Head of caudate nucleus (tissue), 42 donors: Measurements from ENCODE around the gene PCDHAC1.
A peak's percentile ranks its signal among the peaks of the same experiment; 100 is the strongest.

Experiments
- DNase-seq, 42 donors: peaks; one replicate each; pipeline versions ENCODE4 v3.0.0 to v3.0.0-alpha.2; 2020 to 2021; ENCODE audit warnings: mixed read lengths in 7 of 42
- intact Hi-C: fragments of 100-400 bp; cut with DNase I; formaldehyde crosslinking; loops from one replicate; pipeline ENCODE4 v1.15.0; 2022

Gene PCDHAC1

GRCh38 chr5:140966293-140967225, 40.5 kb downstream of the PCDHAC1 start, which contains the start of gene PCDHAC2:
TSS of gene PCDHAC2 (plus strand) at chr5:140966476. CDS start at chr5:140966767, 291 bp downstream.
- intact Hi-C loops = loop anchor here (2.0 kb wide), 1 partner anchor 74 kb away; no protein-coding TSS in a partner anchor
- DNase-seq = peak; percentile 28 to 88 (median 76)

DNA sequence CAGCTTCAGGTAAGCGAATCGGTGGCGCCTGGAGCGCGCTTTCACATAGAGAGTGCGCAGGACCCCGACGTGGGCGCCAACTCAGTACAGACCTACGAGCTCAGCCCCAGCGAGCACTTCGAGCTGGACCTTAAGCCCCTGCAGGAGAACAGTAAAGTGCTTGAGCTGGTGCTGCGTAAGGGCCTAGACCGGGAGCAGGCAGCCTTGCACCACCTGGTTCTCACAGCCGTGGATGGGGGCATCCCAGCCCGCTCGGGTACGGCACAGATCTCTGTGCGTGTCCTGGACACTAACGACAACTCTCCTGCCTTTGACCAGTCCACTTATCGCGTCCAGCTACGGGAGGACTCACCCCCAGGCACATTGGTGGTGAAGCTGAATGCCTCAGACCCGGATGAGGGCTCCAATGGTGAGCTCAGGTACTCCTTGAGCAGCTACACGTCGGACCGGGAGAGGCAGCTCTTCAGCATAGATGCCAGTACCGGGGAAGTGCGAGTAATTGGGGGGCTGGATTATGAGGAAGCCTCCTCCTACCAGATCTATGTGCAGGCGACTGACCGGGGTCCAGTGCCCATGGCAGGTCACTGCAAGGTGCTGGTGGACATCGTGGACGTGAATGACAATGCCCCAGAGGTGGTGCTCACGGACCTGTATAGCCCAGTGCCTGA, 41.3 kb downstream of the PCDHAC1 start:
- intact Hi-C loops = loop anchor here (2.0 kb wide), 1 partner anchor 73 kb away; no protein-coding TSS in a partner anchor
- peak in 5 of 42 donors; percentile 4 to 37 (median 12) for DNase-seq

- DNase-seq = no peak
Observed at GRCh38 chr5:140969880-140970279, 43.8 kb downstream of the PCDHAC1 start.

DNA sequence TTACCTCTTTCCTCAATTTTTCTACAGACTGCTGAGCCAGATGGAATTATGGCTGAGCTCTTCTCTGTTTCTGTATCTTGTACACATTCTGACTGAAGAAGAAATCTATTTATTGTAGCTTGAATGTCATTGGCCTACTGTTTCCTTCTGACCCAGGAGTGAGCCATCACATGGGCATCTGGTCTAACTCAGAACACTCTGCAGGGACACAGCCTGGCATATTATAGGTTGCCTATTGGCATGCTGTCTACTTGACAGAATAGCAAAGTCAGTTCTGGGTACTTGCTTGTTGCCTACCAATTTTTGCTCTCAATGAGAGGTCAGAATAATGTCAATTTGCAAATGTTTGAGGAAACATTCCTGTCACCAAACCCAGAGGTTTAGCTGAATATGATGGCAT, 47.5 kb downstream of the PCDHAC1 start:
- DNase-seq = no peak
- intact Hi-C loops = no loop called here

More at GRCh38 chr5:140969880-140970279, 43.8 kb downstream of the PCDHAC1 start:
- intact Hi-C loops = no loop called here

DNA sequence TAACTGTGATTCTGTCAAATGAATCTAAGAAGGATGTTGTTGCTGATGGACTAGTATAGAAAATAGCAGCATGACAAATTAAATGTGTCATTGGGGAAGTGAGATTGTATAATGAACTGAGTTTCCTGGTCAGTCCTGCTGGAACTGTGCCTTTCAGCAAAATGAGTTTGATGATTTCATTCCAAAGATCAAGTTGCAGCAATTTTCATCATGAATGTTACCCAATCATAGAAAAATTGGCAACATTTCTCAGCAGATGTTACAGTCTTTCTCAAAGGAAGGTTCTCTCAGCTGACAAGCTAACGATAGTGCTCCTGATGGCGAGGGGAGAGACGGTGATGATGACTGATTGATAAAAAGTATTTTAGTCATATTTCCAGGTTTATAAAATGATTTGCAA, 50.9 kb downstream of the PCDHAC1 start:
- intact Hi-C loops = no loop called here
- no peak for DNase-seq

DNA sequence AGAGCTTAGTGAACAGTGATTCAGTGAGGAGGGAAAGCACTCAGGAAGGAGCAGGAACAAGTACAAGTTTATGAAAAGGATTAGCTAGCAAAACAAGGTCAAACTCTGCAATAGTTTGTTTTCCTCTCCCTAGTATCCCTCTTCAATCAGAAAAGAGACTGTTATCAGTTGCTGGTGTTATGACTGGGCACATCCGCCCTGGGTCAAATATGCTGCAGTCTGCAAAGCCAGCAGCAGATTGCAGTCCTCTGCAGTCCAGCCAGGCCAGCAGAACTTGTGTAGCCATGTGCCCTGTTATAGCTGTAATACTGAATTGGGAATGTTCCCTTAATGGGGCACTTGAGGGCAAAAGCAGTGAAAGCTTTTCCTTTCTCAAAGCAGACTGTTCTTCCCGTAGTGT, 52.2 kb downstream of the PCDHAC1 start:
- intact Hi-C loops = no loop called here
- no peak for DNase-seq

DNA sequence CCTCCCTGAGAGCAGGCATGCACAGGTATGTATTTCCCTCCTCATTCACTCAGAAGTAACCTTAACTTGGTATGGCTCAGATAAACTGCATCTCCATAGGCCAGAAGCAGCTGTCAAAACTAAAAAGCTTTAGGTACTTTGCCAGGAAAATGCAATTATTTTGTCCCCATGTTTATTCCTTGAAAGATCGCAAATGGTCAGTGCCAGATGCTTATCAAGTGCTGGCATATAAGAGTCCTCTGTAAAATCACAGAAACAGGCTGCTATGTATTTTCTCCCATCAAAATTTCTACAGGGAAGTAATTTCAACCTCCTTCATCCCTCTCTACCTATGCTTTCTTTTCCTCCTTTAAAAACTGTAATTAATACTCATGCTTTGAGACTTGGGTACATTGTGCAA, 52.9 kb downstream of the PCDHAC1 start:
- intact Hi-C loops = no loop called here
- no peak for DNase-seq
